HG03175 (cell line): ENCODE results near the gene WWP2.
"Not testable (repeated sequence)": the region's sequence is repeated elsewhere in the genome, so short reads cannot be mapped to it uniquely, and the experiment has no call there.

Source experiments
- ATAC-seq: cut with Tn5 transposase; IDR thresholded peaks from one replicate; pipeline ENCODE4 v1.9.1; 2021; ENCODE audit warnings: mild to moderate bottlenecking, moderate library complexity; ENCODE audit not compliant: unreplicated experiment

WWP2 gene

GRCh38 chr16:69791391-69791847 is 29.3 kb downstream of the WWP2 start:
- not testable (repeated sequence) for ATAC-seq

DNA sequence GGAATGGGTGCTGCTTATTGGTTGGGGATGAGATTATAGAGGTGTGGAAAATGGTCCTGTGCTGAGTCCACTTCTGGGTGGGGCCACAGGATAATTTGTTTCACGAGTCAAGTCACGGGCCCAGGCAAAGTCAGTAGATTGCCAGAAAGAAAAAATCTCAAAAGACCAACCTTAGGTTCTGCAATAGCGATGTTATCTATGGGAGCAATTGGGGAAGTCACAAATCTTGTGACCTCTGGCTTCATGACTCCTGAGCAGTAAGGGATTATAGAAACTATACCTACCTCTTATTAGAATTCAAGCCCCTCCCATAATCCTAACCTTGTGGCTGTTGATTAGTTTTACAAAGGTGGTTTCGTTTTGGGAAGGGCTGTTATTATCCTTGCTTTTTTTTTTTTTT is 31.4 kb downstream of the WWP2 start:
- ATAC-seq = no peak

DNA sequence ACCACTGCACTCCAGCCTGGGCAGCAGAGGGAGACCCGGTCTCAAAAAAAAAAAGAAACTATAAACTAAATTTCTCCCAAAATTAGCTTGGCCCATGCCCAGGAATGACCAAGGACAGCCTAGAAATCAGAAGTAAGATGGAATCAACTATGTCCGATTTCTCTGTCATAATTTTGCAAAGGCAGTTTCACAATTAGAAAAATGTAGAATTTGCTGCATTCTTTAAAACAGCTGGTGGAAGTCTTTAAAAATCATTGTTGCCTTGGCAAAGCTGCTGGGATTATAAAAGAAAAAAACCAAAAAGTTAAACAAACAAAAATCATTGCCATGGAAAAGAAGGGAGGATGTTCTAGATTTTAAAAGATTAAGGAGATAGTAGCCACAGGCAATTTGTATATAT is 32.4 kb downstream of the WWP2 start:
- no peak for ATAC-seq

DNA sequence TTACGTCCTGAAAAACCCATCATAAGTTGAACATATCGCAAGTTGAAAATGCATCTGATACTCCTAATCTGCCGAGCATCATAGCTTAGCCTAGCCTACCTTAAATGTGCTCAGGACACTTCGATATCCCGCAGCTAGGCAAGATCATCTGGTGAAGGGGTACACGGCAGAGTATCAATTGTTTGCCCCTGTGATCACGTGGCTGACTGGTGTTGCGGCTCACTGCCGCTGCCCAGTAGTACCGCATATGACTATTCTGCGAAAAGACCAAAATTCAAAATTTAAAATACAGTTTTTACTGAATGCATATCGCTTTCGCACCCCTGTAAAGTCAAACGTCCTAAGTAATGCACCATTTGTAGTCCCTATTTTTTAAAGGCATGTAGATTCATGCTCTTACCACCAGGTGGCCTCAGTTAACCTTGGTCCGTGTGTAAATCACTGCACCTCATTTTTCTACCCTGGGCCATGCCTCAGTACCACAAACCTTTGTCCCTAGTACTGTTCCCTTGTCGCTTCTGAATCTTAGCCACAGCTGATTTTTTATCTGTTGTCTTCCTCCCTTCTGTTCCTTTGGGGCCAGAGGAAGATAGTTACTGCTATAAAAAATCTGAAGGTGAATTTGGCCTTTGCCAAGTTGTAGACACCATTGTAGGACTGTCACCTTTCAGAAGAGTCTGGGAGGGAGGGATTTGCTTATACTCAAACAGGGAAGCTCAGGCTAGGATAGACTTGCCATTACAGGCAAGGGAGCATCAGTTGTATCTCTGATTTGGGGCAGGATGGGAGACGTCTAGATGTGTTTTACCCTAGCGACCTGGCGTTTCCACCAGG is 34.4 kb downstream of the WWP2 start:
- ATAC-seq = no peak

DNA sequence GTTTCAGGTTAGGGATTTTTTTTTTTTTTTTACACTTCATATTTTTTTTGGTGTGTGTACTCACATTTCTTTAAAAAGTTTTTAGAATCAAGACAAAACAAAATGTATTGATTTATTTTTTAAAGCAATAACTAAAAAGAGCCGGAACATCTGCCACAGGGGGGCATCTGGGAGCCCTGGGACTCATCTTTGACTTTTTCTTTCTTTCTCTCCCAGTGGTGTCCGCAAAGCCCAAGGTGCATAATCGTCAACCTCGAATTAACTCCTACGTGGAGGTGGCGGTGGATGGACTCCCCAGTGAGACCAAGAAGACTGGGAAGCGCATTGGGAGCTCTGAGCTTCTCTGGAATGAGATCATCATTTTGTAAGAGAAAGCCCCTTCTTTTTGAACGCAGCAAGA is 36.3 kb downstream of the WWP2 start:
- ATAC-seq = no peak

- no peak for ATAC-seq
Observed at GRCh38 chr16:69799611-69800031, 37.5 kb downstream of the WWP2 start.

DNA sequence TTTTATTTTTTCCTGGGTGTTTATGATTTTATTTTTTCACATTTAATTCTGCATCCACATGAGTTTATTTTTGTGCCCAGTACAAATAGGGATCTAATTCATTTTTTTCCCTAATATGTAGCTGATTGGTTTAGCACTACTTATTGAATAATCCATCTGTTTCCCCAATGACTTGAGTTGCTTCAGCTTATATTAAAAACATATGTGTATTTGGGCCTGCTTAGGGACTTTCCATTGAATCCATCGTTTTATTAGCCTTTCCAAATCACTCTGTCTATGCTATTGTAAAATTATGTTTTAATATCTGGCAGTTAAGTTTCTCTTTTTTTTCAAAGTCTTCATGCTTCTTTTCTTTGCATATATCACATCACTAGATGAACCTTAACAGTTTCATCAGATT is 42.2 kb downstream of the WWP2 start:
- no peak for ATAC-seq

GRCh38 chr16:69806776-69807175 is 44.6 kb downstream of the WWP2 start:
- ATAC-seq = not testable (repeated sequence)

- no peak for ATAC-seq
Observed at GRCh38 chr16:69812688-69813014, 50.5 kb downstream of the WWP2 start.

GRCh38 chr16:69814078-69814477 is 51.9 kb downstream of the WWP2 start:
- ATAC-seq = no peak

DNA sequence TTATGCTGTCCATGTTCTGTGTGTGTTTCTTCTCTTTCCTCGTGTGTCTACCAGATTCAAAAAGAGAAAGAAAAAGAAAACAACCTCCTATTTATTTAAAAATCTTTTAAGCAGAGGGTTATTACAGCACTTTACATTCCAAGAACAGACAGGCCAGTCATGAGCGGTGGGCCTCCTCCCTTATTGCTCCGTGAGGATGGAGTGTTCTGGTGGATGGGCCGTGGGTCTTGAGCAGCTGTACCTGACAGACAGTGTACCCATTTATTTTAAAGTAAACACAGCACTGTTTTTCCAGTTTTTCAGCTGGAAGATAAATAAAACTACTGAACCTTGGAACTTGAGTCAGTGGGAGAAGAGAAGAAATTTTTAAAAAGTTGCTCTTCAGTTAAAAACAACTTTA is 52.4 kb downstream of the WWP2 start:
- ATAC-seq = no peak

DNA sequence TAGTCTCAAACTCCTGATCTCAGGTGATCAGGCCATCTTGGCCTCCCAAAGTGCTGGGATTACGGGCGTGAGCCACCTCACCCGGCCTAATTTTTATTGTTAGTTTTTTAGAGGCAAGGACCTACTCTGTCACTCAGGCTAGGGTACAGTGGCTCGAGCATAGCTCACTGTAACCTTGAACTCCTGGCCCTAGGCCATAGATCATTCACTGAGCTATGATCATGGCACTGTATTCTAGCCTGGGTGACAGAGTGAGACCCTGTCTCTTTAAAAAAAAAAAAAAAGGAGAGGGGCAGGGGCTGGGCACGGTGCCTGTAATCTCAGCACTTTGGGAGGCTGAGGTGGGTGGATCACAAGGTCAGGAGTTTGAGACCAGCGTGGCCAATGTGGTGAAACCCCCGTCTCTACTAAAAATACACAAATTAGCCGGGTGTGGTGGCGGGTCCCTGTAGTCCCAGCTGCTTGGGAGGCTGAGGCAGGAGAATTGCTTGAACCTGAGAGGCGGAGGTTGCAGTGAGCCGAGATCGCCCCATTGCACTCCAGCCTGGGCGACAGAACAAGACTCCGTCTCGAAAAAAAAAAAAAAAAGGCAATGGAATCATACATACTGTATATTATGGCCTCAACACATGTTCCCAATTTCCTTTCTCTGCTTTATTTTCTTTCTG is 53.2 kb downstream of the WWP2 start:
- not testable (repeated sequence) for ATAC-seq

GRCh38 chr16:69816996-69817395 is 54.9 kb downstream of the WWP2 start:
- no peak for ATAC-seq

DNA sequence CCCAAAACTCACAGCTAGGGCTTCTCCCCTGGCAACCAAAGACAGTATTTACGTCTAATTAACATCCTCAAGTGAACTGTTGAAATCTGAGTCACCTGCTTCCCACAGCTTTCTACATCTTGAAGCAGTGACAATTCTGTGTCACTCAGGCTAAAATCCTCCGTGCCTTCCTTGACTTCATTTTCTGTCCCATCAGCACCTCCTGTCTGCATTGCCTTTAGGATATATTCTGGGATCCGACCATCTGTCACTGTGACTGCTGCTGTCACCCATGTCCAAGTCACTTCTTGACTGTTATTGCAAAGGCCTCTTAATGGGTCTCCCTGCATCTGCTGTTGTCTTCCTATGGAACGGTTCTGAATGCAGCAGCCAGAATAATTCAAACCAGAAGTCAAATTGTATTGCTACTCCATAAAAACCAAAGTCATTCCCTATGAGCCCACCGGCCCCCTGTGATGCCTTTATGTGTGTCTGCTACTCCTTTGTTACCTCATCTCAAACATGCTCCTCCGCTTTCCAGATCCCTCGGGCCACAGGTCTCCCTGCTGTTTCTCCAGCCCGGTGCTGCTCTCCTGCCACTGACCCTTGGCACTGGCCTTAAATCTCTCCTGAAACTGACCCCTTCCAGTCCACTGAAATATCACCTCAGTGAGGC is 56.9 kb downstream of the WWP2 start:
- ATAC-seq = no peak

DNA sequence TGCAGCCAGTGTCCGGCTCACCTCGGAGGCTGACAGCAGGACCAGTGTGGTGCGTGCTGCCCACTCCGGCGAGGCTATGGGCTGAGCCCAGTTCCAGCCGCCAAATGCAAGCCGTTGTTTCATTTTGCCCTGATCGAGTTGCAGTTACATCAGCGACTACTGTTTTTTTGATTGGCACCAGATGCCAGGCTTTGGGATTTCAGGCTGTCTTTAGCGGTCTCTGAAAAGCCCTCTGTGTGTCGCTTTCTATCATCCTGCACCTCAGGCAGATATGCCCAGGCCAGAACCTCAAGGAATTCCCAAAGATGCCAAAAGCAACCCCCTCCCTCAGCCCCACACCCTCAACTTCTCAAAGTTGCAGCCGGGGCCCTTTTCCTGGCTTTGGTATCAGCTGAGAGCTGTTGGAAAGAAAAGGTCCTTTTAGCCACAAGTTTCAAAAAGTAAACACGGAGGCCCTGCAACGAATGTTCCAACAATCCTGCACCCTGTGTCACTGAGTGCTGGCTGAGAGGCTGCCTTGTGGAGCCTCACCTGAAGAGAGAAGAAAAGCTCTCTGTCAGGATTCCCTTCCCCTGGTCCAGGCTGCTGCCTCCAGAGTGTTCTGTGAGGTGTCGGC is 58.9 kb downstream of the WWP2 start:
- no peak for ATAC-seq

DNA sequence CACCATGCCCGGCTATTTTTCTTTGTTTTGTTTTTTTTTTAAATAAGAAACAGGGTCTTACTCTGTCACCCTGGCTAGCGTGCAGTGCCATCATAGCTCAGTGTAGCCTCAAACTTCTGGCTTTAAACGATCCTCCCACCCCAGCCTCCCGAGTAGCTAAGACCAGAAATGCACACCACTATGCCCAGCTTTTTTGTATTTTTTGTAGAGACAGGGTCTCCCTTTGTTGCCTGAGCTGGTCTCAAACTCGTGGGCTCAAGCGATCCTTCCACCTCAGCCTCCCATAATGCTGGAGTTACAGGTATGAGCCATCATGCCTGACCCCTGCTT is 59.7 kb downstream of the WWP2 start:
- no peak for ATAC-seq

- no peak for ATAC-seq
Observed at GRCh38 chr16:69822174-69822935, 60.2 kb downstream of the WWP2 start.

- peak; percentile 77 for ATAC-seq
Observed at GRCh38 chr16:69823831-69824563, 61.9 kb downstream of the WWP2 start.

DNA sequence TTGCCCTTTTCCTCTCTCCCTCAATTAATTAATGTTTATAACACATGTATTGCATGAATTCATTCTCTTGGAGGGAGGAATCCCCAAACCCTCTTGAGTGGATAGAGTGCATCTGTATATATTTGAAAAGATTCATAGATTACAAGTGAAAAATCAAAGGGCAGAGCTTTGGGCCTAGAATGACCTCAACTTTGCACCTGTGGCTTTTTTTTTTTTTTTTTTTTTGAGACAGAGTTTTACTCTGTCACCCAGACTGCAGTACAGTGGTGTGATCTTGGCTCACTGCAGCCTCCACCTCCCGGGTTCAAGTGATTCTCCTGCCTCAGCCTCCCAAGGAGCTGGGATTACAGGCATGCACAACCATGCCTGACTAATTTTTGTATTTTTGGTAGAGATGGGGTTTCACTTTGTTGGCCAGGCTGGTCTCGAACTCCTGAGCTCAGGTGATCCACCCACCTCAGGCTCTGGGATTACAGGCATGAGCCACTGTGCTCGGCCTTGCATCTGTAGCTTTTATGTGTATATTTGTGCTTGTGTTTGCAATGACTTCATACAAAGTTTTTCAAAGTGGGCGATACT is 62.5 kb downstream of the WWP2 start:
- not testable (repeated sequence) for ATAC-seq

DNA sequence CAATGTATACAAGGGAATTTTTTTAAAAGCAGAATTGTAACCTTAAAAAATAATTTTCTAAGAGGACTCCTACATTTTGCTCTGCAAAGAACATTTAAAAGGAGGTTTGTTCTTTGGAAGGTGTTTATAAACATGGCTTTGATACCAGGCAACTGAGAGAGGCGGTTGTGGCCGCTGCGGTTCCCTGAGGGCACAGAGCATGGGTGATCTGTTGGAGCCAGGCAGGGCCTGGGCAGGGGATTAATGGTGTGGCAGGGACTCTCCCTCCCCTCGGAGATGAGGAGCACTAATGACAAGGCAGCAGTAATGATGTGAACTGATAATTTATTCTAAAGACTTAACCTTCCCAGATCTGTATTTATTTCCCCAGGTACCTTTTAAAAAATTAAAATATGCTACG is 65.4 kb downstream of the WWP2 start:
- no peak for ATAC-seq
